GM12875 (cell line): ENCODE data around the gene C15orf40.
"Not testable (repeated sequence)": the region's sequence is repeated elsewhere in the genome, so short reads cannot be mapped to it uniquely, and the experiment has no call there.

Source experiments
- H3K4me3 ChIP-seq: one replicate; pipeline ENCODE4 v1.5.1; 2011; ENCODE audit warnings: low read depth, low read length, control low read depth
- TF ChIP-seq, protein P1 (sequence below): IDR thresholded peaks from 2 replicates; pipeline ENCODE4 v1.5.1; 2011; ENCODE audit warnings: low read depth, mild to moderate bottlenecking, control low read depth, inconsistent platforms, low read length, moderate library complexity, borderline replicate concordance; ENCODE audit not compliant: insufficient read depth

Gene C15orf40

DNA sequence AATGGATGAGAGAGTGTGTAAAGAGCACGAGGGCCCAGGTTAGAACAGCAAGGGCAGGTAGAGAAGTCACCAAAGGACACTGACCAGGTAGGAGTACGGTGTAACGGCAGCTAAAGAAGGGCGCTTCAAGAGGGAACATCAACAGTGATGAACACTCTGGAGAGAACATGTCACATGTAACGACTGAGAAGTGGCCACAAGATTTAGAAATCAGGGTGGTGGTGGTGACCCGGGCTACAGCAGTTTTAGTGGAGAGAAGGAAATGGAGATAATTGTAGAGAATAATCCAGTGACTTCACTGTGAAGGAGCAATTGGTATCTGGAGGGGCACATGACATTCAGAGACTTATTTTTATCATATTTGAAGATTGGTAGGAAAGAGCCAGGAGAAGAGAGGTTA, 1.2 kb upstream of the C15orf40 start:
- TF ChIP-seq, protein P1, sequence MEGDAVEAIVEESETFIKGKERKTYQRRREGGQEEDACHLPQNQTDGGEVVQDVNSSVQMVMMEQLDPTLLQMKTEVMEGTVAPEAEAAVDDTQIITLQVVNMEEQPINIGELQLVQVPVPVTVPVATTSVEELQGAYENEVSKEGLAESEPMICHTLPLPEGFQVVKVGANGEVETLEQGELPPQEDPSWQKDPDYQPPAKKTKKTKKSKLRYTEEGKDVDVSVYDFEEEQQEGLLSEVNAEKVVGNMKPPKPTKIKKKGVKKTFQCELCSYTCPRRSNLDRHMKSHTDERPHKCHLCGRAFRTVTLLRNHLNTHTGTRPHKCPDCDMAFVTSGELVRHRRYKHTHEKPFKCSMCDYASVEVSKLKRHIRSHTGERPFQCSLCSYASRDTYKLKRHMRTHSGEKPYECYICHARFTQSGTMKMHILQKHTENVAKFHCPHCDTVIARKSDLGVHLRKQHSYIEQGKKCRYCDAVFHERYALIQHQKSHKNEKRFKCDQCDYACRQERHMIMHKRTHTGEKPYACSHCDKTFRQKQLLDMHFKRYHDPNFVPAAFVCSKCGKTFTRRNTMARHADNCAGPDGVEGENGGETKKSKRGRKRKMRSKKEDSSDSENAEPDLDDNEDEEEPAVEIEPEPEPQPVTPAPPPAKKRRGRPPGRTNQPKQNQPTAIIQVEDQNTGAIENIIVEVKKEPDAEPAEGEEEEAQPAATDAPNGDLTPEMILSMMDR: no peak
- H3K4me3 ChIP-seq: no peak overlapping the region

GRCh38 chr15:83012076-83012426, 612 bp upstream of the C15orf40 start:
- TF ChIP-seq, protein P1: no peak
- H3K4me3 ChIP-seq: peak overlapping the region; percentile 99

GRCh38 chr15:83010709-83011270, 649 bp downstream of the C15orf40 start:
- H3K4me3 ChIP-seq: peak overlapping the region; percentile 99
- TF ChIP-seq, protein P1: peak; percentile 82

- not testable (repeated sequence) for H3K4me3 ChIP-seq
Observed at GRCh38 chr15:83000672-83001031, 10.8 kb downstream of the C15orf40 start.

GRCh38 chr15:82999905-83000671, 11.4 kb downstream of the C15orf40 start:
- no peak overlapping the region for H3K4me3 ChIP-seq
- TF ChIP-seq, protein P1: peak; percentile 46; the same call in 1 of the 2 replicates

- TF ChIP-seq, protein P1: no peak
- H3K4me3 ChIP-seq: no peak overlapping the region
Observed at GRCh38 chr15:82999426-82999825, 12.0 kb downstream of the C15orf40 start.

DNA sequence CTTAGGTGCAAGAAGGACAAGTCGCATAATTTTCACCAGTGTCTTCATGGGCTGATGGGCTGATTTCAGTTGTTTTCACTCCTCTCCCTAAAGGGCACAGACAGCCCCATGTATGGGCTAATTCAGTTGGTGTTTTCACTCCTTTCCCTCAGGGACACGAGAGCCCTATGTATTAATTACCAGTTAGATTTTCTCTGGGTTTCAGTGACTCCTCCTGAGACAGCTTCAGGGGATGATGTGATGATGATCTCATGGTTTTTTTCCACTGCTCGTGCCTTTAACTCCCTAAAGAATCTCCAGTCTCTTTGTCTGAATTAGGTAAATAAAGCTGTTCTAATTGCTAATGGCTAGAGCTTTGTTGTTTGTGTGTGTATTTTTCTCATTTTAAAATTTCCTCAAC, 15.5 kb downstream of the C15orf40 start:
- no peak overlapping the region for H3K4me3 ChIP-seq
- TF ChIP-seq, protein P1: no peak
